Hepatocyte (in vitro differentiated cells): ENCODE measurements around the gene TMOD1. TPM values are rescaled to one million over a fixed set of nuclear protein-coding genes. Genes with fewer than 3 reads are reported as not detected.

ENCODE experiments used
- DNase-seq: peaks from one replicate; pipeline ENCODE4 v3.0.0-alpha.2; 2016; ENCODE audit warnings: low spot score
- H2AFZ ChIP-seq: fragments of 200-600 bp; sonication (generic); 2 replicates; pipeline ENCODE4 v1.6.0; 2016; ENCODE audit warnings: antibody characterized with exemption, mild to moderate bottlenecking
- H3K27ac ChIP-seq: fragments of 200-600 bp; sonication (generic); 2 replicates; pipeline ENCODE4 v1.5.1; 2016; ENCODE audit warnings: mild to moderate bottlenecking
- H3K27me3 ChIP-seq: fragments of 200-600 bp; sonication (generic); 2 replicates; pipeline ENCODE4 v1.6.1; 2016
- H3K36me3 ChIP-seq: fragments of 200-600 bp; sonication (generic); replicated peaks from 2 replicates; pipeline ENCODE4 v1.5.1; 2016; ENCODE audit warnings: low read depth; ENCODE audit not compliant: insufficient read depth
- H3K4me1 ChIP-seq: fragments of 200-600 bp; sonication (generic); 2 replicates; pipeline ENCODE4 v1.5.1; 2016; ENCODE audit warnings: mild to moderate bottlenecking, moderate library complexity; ENCODE audit not compliant: insufficient read depth
- H3K4me2 ChIP-seq: fragments of 200-600 bp; sonication (generic); 2 replicates; pipeline ENCODE4 v1.6.0; 2016
- H3K4me3 ChIP-seq: fragments of 200-600 bp; sonication (generic); 2 replicates; pipeline ENCODE4 v1.5.1; 2016; ENCODE audit warnings: mild to moderate bottlenecking
- H3K79me2 ChIP-seq: fragments of 200-600 bp; sonication (generic); 2 replicates; pipeline ENCODE4 v1.6.0; 2017; ENCODE audit warnings: mild to moderate bottlenecking
- H3K9me2 ChIP-seq: fragments of 200-600 bp; sonication (generic); replicated peaks from 2 replicates; pipeline ENCODE4 v1.6.0; 2017; ENCODE audit warnings: mild to moderate bottlenecking; ENCODE audit not compliant: insufficient read depth
- H3K9me3 ChIP-seq: fragments of 200-600 bp; sonication (generic); 2 replicates; pipeline ENCODE4 v1.5.1; 2016; ENCODE audit warnings: low read depth, mild to moderate bottlenecking
- H4K20me1 ChIP-seq: fragments of 200-600 bp; sonication (generic); 2 replicates; pipeline ENCODE4 v1.6.0; 2016; ENCODE audit warnings: mild to moderate bottlenecking; ENCODE audit not compliant: insufficient read depth, poor library complexity, severe bottlenecking
- EZH2 ChIP-seq: fragments of 200-600 bp; sonication (generic); IDR thresholded peaks from 2 replicates; pipeline ENCODE4 v1.6.1; 2016; ENCODE audit warnings: antibody characterized with exemption, mild to moderate bottlenecking, borderline replicate concordance
- EZH2phosphoT487 ChIP-seq: fragments of 200-600 bp; sonication (generic); IDR thresholded peaks from one replicate; pipeline ENCODE4 v1.6.1; 2018; ENCODE audit warnings: antibody characterized with exemption, mild to moderate bottlenecking, low read depth, moderate library complexity; ENCODE audit not compliant: unreplicated experiment, severe bottlenecking
- WGBS: methylation state at CpG from one replicate; pipeline ENCODE4 v1.1.6; 2016; ENCODE audit warnings: low lambda C conversion rate; ENCODE audit errors: missing lambda C conversion rate; 5-methylcytosine and 5-hydroxymethylcytosine counted together
- polyA plus RNA-seq: library from polyadenylated mRNA; unstranded; fragments of >200 nt; fragmentation: Nextera tagmentation; extraction: Ambion mirVana; gene quantifications from 2 replicates; pipeline ENCODE4 v1.2.1, GENCODE V29; 2016
- total RNA-seq: library from RNA; depleted of rRNA; stranded (reverse); fragments of >200 nt; gene quantifications from 2 replicates; pipeline ENCODE4 v1.2.3, GENCODE V29; 2014
- TF ChIP-seq, protein P1 (sequence below): fragments of 200-600 bp; sonication (generic); IDR thresholded peaks from 2 replicates; pipeline ENCODE4 v1.5.1; 2016; ENCODE audit warnings: antibody characterized with exemption, mild to moderate bottlenecking; ENCODE audit not compliant: poor library complexity

TMOD1 gene
- total and polyA plus RNA-seq, 2 experiments from 2014 or later = 0.47 to 3.5 TPM

DNA sequence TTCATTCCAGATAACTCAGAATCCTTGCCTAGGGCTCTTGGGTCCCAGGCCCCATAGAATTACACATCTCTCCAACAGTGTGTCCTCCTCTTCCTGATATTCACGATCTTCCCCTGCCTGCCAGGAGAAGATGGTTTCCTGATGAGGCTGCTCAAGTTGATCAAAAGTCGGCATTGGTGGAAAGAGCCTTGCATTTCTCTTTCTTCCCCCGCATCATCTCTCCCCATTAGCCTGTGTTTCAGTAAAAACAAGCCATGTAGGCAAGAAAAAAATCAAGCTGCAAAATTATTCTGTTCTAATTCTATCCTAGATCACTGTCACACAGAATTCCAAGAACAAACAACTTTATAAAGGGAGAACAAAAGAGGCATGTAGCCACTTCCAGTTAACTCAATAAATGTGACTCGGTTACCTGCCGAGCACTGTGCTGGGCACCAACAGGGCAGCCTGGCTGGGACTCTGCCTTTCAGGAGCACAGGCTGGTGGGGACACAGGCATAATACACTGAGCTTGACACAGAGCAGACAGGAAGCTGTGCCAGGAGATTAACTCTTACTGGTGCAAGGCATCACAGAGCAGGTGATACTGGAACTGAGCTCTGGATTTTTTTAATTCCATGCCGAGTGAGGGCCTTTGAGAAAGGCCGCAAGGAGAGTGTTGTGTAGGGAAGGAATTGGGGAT lies 25.6 kb downstream of the TMOD1 start:
- Histone ChIP-seq H3K4me3 (no peak overlapping the region), H3K9me2 (no peaks in the 10 kb centered on the region), H3K4me1 (no peaks in the 10 kb centered on the region), H3K4me2 (no peak overlapping the region), H4K20me1 (no peaks in the 10 kb centered on the region), H3K9me3 (no peaks in the 10 kb centered on the region), H3K27me3 (no peaks in the 10 kb centered on the region), H3K27ac (no peak overlapping the region), H3K79me2 (no peaks in the 10 kb centered on the region), H3K36me3 (no peaks in the 10 kb centered on the region), H2AFZ (no peak overlapping the region)
- WGBS = 88% methylated on average over 7 of the region's 7 CpGs
- DNase-seq = no peak
- TF ChIP-seq EZH2phosphoT487 (no peak), EZH2 (no peak)
- TF ChIP-seq, protein P1, sequence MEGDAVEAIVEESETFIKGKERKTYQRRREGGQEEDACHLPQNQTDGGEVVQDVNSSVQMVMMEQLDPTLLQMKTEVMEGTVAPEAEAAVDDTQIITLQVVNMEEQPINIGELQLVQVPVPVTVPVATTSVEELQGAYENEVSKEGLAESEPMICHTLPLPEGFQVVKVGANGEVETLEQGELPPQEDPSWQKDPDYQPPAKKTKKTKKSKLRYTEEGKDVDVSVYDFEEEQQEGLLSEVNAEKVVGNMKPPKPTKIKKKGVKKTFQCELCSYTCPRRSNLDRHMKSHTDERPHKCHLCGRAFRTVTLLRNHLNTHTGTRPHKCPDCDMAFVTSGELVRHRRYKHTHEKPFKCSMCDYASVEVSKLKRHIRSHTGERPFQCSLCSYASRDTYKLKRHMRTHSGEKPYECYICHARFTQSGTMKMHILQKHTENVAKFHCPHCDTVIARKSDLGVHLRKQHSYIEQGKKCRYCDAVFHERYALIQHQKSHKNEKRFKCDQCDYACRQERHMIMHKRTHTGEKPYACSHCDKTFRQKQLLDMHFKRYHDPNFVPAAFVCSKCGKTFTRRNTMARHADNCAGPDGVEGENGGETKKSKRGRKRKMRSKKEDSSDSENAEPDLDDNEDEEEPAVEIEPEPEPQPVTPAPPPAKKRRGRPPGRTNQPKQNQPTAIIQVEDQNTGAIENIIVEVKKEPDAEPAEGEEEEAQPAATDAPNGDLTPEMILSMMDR = no peak

DNA sequence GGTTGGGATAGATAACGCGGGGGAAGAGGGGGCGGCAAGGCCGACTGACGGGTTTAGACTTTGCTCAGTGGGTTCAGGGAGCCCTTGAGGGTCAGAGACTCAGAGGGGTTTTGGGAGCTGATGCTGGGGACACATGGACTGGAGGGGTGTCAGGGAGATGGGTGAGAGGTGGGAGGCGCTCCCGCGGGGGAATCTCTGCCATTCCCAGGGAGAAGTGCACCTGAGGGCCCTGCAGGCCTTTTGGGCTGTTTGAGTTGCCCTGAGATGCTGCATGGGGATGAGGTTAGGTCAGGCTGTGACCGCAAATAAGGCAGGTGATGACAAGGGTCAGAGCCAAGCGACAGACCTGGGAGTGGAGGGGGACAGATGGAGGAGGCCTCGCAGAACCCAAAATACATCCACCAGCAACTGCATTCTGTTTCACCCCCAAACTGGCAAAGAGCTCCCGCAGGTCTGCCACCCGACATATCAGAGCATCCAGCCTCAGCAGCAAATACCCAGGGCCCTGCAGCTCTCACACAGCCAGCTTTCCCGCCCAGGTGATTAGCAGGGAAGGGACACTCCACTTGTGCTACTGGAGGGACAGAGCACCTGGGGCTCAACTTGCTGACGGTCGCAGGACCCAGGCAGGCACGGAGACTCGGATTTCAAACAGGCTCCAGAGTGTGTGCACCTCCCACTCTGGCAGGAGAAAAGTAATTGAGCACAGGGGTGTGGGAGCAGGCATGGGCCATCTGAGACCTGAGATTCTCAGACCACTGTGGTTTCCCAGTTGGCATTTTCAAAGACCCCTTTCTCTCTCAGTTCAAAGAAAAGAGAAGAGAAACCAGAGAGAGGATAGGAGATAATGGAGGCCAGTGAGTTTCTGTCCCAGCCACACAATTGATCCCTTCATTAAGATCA lies 26.4 kb downstream of the TMOD1 start:
- no peaks in the 10 kb centered on the region for H3K27me3 ChIP-seq
- no peaks in the 10 kb centered on the region for H3K36me3 ChIP-seq
- 77% methylated on average over 18 of the region's 18 CpGs for WGBS
- H2AFZ ChIP-seq = no peak overlapping the region
- H4K20me1 ChIP-seq = no peaks in the 10 kb centered on the region
- DNase-seq = no peak
- no peak overlapping the region for H3K4me3 ChIP-seq
- no peaks in the 10 kb centered on the region for H3K79me2 ChIP-seq
- H3K4me1 ChIP-seq = no peaks in the 10 kb centered on the region
- no peaks in the 10 kb centered on the region for H3K9me3 ChIP-seq
- H3K4me2 ChIP-seq = no peak overlapping the region
- TF ChIP-seq, protein P1 = no peak
- TF ChIP-seq EZH2 (no peak), EZH2phosphoT487 (no peak)
- H3K9me2 ChIP-seq = no peaks in the 10 kb centered on the region
- H3K27ac ChIP-seq = no peak overlapping the region

DNA sequence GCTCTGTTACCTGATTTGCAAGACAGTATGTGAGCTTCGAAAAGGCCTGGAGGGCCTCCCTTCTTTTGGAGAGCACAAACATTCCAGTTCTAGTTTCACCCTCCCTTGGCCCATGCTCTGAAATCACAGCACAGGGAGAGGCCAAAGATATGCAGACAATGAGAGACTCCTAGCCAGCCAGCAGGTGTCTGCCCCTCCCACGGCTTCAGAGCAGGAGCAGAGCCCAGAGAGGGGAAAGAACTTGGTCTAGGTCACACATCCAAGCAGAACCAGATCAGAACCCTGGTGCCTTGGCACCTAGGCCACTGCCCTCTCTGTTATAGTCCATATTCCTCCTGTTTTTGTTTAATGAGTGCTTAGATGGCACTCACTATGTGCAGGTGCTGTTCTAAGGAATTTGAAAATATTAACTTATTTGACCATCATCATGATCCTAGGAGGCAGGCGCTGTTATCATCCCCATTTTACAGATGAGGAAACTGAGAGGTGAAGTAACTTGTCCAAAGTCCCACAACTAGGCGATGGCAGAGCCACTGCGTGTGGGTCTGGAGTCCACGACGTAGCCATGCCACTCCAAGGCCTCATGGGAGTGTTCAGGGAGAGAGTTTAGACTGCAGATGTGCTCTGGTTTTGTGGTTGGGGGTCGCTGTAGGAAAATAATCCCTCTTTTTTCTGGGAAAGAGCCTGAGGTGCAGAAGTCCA lies 27.2 kb downstream of the TMOD1 start:
- no peaks in the 10 kb centered on the region for H4K20me1 ChIP-seq
- H3K4me3 ChIP-seq = no peak overlapping the region
- WGBS = 75% methylated on average over 8 of the region's 8 CpGs
- H3K9me3 ChIP-seq = no peaks in the 10 kb centered on the region
- H3K4me1 ChIP-seq = no peaks in the 10 kb centered on the region
- TF ChIP-seq EZH2 (no peak), EZH2phosphoT487 (no peak)
- TF ChIP-seq, protein P1 = no peak
- no peaks in the 10 kb centered on the region for H3K36me3 ChIP-seq
- no peak overlapping the region for H3K27ac ChIP-seq
- H2AFZ ChIP-seq = no peak overlapping the region
- DNase-seq = no peak
- H3K27me3 ChIP-seq = no peaks in the 10 kb centered on the region
- no peak overlapping the region for H3K4me2 ChIP-seq
- no peaks in the 10 kb centered on the region for H3K9me2 ChIP-seq
- H3K79me2 ChIP-seq = no peaks in the 10 kb centered on the region
